GM21619 (cell line): ENCODE results near the gene TCN1.
A peak's percentile ranks its signal among the peaks of the same experiment; 100 is the strongest.
"Not testable (repeated sequence)": the region's sequence is repeated elsewhere in the genome, so short reads cannot be mapped to it uniquely, and the experiment has no call there.

ENCODE experiments used
- ATAC-seq: cut with Tn5 transposase; IDR thresholded peaks from one replicate; pipeline ENCODE4 v1.9.1; 2021; ENCODE audit not compliant: unreplicated experiment

The TCN1 gene

GRCh38 chr11:59857439-59858434 is 8.6 kb downstream of the TCN1 start:
- no peak for ATAC-seq

GRCh38 chr11:59854871-59855270 is 11.4 kb downstream of the TCN1 start:
- ATAC-seq = no peak

DNA sequence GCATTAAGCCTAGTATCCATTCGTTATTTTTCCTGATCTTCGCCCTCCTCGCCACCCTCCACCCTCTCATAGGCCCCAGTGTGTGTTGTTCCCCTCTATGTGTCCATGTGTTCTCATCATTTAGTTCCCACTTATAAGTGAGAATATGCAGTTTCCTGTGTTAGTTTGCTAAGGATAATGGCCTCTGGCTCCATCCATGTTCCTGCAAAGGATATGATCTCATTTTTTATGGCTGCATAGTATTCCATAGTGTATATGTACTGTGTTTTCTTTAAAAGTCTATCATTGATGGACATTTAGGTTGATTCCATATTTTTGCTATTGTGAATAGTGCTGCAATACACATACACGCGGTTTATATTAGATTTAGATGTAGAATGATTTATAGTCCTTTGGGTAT is 14.9 kb downstream of the TCN1 start:
- ATAC-seq = not testable (repeated sequence)

DNA sequence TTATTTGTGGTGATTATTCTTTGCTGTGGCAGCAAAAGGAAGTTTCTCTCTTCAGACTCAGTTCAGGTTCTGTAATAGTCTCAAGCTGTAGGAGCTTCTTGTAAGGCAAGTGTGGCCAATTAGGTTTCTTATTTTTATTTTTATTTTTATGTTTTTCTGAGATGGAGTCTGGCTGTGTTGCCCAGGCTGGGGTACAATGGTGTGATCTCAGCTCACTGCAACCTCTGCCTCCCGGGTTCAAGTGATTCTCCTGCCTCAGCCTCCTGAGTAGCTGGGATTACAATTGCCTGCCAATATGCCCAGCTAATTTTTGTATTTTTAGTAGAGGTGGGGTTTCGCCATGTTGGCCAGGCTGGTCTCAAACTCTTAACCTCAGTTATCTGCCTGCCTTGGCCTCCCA is 16.7 kb downstream of the TCN1 start:
- ATAC-seq = not testable (repeated sequence)

DNA sequence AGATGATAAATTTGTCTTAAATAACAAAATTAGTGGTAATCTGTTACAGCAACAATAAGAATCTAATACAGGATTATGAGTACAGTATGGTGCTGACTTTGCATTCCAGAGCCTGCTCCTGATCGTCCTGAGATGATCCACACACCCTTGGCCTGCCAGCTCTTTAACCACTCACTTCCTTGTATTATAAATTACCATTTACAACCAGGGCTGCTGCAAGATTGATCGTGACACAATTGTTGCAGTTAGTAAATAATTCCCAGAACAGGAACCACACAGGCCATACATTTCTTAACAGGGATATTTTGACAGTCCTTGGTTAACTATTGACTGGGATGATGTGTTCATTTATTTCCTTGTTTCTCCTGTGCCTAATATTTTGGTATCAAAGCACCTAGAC is 17.2 kb downstream of the TCN1 start:
- ATAC-seq = no peak

DNA sequence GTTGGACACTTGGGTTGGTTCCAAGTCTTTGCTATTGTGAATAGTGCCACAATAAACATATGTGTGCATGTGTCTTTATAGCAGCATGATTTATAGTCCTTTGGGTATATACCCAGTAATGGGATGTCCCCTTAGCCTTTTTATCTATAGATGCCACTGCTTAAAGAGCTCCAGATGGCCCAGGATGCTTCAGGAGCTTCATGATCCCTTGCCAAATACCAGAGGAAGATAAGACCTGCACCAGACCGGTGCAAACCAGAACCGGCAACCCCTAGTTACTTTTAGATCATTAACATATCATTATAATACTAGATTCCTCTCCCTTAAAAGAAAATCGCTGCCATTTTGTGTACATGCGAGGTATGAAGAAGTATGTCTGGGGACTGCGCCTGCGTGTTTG is 17.8 kb downstream of the TCN1 start:
- ATAC-seq = not testable (repeated sequence)

DNA sequence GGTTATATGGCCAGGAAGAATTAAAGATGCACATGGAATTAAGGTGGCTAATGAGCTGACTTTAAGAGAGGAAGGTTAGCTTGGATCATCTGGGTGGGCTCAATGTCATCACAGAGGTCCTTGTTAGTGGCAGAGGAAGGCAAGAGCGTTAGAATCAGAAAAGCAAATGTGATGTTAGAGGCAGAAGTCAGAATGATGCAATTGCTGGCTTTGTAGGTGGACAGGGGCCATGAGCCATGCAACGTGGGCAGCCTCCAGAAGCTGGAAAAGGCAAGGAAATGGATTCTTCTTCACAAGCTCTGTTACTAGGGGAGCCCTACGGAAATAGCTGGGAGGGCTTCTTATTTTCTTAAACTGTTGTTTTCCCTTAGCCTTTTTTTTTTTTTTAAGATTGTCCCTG is 18.7 kb downstream of the TCN1 start:
- no peak for ATAC-seq

DNA sequence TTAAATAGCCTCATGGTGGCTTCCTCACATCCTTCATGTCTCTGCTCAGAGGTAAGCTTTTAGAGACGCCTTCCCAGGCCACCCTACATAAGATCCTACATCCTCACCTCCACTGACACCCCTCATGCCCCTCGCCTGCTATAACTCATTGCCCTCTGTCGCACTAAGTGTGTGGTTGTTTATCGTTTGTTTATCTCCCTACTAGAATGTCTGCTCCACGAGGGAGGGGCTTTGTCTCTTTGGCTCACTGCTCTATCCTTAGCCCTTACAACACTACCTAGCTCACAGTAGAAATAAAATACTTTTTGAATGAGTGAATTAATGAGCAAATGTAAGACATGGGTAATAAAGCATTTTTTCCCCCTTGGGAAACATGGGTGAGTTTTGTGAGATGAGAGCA is 19.7 kb downstream of the TCN1 start:
- ATAC-seq = no peak

DNA sequence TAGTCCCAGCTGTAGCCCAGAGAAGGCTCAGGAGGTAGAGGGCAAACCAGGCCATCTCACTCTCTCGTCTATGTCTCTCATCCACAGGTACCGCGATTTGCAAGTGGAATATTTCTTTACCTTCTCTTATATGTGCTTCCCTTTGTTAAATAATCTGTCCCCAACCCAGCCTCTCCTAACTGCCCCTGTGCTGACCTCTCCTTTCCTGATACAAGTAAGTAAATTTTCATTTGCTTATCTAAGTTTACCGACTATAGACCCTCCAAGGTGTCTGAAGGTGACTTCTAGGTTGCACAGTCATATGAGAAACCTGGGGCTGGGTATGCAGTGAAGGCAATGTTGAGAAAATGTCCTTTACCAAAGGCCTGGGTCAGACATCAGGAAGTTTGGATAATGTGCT is 20.9 kb downstream of the TCN1 start, which contains the start of gene CBLIF:
TSS of gene CBLIF (minus strand) at position 101 of the 400 bp plus-strand sequence. CDS start at position 55, 46 bp downstream.
- ATAC-seq = no peak

DNA sequence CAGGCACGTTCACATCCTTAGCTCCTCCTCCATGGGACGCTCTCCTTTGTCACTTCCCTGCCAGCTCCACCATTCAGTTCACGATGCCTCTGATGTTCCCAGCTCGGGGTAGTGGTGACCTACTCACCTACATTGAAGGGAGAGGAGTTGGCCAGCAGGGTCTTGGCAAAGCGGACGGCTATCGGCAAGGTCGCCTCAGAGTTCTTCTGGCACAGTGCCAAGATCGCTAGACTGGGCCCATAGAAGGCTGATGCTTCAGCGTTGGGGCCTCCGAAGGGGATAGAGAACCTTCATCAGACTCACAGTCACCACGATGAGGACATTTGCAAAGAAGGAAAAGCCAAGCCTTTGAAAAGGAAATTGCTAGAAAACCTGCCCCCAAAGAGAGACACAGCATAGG is 24.0 kb downstream of the TCN1 start:
- no peak for ATAC-seq

DNA sequence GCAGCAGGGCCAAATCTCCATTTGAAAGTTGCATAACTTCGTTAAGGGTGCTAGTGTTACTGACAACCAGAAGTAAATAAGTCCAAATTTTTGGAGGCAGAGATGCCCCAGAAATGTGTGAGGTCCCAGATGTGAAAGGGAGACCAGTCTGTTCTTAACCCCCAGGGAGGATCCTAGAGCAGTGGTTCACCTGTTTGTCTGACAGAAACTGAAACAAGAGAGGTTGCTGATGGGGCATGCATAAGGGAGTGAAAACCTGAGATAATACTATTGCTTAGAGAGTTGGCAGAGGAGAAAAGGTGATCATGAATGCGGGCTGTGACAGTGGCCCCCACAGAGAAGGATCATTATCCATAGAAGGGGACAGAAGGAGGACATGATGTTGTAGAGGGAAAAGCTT is 24.8 kb downstream of the TCN1 start:
- peak; percentile 77 for ATAC-seq

DNA sequence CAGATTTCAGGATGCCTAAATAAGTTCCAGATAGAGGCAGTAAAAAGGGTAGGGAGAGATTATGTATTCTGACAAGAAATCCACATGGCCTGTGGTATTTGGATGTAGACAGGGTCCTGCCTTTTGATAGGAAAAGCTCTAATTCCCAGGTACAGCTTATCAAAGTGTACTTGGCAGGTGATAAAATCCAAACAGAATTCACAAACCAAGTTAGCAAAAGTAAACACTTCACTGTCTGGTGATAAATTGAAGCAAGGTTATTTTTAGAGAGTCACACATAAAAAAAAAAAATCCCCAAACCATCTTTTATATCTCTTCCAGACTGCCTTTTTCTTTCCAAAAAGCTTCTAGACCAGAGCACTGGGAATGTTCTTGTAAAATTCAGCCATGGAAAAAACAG is 26.7 kb downstream of the TCN1 start:
- no peak for ATAC-seq

DNA sequence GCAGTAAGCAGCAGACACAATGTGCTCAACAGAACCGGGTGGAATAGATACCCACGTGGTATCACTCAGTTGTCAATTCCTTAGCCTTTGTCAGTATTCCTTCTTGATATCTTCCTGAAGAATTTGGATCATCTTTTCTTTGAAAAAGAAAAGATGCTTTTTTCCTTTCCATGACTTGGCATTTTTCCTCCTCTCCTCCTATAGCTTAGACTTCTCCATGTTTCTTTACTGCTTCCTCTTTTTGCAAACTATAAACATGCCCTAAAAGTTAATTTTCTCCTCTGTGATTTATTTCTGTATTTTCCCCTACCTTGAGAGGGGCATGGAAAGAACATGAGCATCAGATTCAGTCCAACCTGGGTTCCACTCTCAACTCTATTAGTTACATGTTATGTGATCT is 32.7 kb downstream of the TCN1 start:
- ATAC-seq = no peak

DNA sequence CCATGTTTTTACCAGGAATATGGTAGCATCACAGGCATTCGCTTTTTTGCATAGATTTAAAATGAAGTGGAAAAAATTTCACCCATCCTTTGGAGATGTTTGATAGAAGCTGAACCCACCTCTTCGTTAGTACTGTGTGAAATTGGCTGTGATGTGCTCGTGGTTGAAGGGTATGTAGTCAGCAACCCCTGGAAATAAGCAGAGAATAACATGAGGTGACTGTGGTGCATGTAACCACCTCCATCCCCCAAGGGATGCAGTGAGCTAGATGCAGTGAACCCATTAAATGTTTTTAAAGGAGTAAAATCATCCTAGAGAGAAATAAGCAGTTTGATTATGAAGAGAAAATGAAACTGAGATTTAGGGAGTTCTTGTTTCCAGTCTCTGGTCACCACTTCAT is 36.9 kb downstream of the TCN1 start:
- no peak for ATAC-seq

DNA sequence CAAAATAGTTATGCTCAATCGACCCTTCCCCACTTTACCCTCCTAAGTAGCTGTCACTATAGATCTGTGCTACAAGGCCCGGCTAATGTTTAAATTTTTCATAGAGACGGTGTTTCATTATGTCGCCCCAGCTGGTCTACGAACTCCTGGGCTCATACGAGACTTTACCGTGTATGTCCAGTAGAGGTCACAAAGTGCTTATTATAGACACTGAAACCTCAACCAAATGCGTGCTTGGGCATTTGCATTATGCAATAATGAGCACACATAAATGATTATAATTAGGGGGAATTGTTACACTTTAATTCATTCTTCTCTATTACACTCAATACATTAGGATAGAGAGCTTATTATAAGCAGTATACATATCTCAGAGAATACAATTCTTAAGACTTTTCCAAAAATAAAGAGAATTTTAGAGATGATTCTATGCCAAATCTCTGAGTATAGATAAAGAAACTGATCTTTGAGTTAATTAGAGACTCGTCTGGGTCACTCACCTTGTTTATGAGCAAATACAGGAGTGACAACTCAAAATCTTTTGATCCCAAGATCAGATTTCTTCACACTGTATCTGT is 43.2 kb downstream of the TCN1 start:
- ATAC-seq = peak; percentile 89

GRCh38 chr11:59818572-59818971 is 47.7 kb downstream of the TCN1 start:
- no peak for ATAC-seq

- ATAC-seq = not testable (repeated sequence)
These were observed 49.9 kb downstream of the TCN1 start for GRCh38 chr11:59816434-59816833.

GRCh38 chr11:59815754-59816153 is 50.5 kb downstream of the TCN1 start:
- no peak for ATAC-seq

GRCh38 chr11:59814021-59814420 is 52.3 kb downstream of the TCN1 start:
- no peak for ATAC-seq

GRCh38 chr11:59813364-59813763 is 52.9 kb downstream of the TCN1 start:
- no peak for ATAC-seq

DNA sequence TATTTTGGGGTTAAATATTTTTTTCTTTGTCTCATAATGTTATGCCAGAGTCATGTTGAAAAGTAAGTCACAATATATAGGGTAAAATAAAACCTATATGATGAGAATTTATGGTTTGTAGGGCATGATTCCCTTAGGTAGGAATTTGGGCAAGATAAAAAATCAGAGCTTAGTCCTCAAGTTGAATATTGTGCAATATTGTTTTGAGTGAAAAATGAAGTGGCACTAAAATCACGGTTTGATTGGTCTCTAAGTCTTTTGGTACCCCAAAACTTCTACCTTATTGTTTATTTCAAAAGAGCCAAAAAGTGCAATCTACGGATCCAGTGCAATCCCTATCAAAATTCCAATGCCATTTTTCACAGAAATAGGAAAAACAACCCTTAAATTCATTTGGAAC is 54.1 kb downstream of the TCN1 start:
- no peak for ATAC-seq

- peak; percentile 1 for ATAC-seq
These were observed 55.4 kb downstream of the TCN1 start for GRCh38 chr11:59810911-59811259.
